Astrocyte of the cerebellum (primary cell): ENCODE data around the gene LSMEM2.
A peak's percentile ranks its signal among the peaks of the same experiment; 100 is the strongest.

Experiments used
- DNase-seq: peaks from one replicate; pipeline ENCODE4 v3.0.0-alpha.2; 2011; ENCODE audit warnings: low read depth
- H3K4me3 ChIP-seq: 2 replicates; pipeline ENCODE4 v1.5.1; 2011; ENCODE audit warnings: mild to moderate bottlenecking, low read depth, low read length, moderate library complexity
- CTCF ChIP-seq: IDR thresholded peaks from 2 replicates; pipeline ENCODE4 v1.5.1; 2012; ENCODE audit warnings: low read length, low read depth, moderate library complexity, mild to moderate bottlenecking; ENCODE audit errors: missing control alignments
- in situ Hi-C: cut with HindIII; loops from 2 replicates; pipeline ENCODE4 v1.10.0; 2017; ENCODE audit warnings: low sequenced_read_pairs

The LSMEM2 gene

GRCh38 chr3:50263478-50264382 is 15.2 kb upstream of the LSMEM2 start:
- DNase-seq = no peak
- in situ Hi-C loops = no loop called here
- no peak for TF ChIP-seq CTCF
- H3K4me3 ChIP-seq = no peak overlapping the region

- no peak for TF ChIP-seq CTCF
- DNase-seq = peak; percentile 93
- H3K4me3 ChIP-seq = no peak overlapping the region
- in situ Hi-C loops = no loop called here
These were observed 14.4 kb upstream of the LSMEM2 start for GRCh38 chr3:50264383-50264963.

GRCh38 chr3:50264964-50265485 is 13.9 kb upstream of the LSMEM2 start:
- no peak for TF ChIP-seq CTCF
- no peak overlapping the region for H3K4me3 ChIP-seq
- in situ Hi-C loops = no loop called here
- DNase-seq = no peak

- no peak for TF ChIP-seq CTCF
- H3K4me3 ChIP-seq = no peak overlapping the region
- in situ Hi-C loops = no loop called here
- DNase-seq = no peak
These were observed 13.3 kb upstream of the LSMEM2 start for GRCh38 chr3:50265571-50265970.

- H3K4me3 ChIP-seq = no peak overlapping the region
- no peak for TF ChIP-seq CTCF
- no peak for DNase-seq
- in situ Hi-C loops = no loop called here
These were observed 12.9 kb upstream of the LSMEM2 start for GRCh38 chr3:50266017-50266416.

GRCh38 chr3:50266836-50267235 is 12.1 kb upstream of the LSMEM2 start:
- peak overlapping the region; percentile 36 for H3K4me3 ChIP-seq
- DNase-seq = no peak
- TF ChIP-seq CTCF = no peak
- in situ Hi-C loops = no loop called here
